ENCODE measurements around the gene CACNA2D3.

Gene CACNA2D3

DNA sequence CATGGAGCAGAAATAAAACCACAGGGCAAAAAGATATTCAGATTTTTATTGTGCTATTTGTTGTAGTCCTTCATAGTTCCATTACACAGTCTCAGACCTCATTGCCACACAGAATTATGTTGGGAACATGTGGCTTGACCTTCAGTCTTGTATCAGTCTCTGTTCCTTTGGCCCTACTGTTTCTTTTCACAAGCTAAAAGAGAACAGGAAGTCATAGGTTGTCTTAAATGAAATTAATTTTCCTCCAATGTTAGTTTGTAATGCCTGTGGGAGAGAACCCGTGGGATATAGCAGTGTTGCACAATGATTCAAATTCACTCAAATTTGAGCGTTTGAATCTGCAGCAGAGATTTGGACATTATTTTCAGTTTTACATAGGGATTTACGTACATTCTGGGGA is 445.6 kb downstream of the CACNA2D3 start:
- no peak overlapping the region for H3K4me3 ChIP-seq
- in situ Hi-C loops (cut with MboI; ENCODE audit: low sequenced_read_pairs): no loop called here
- no peak for DNase-seq (ENCODE audit: low spot score in 2 of 2)
- peaks cover 3% of the 10 kb centered on the region; the same call in 1 of the 2 replicates for H3K4me1 ChIP-seq
- no peaks in the 10 kb centered on the region for H3K9me3 ChIP-seq
- H3K36me3 ChIP-seq (replicated peaks): no peaks in the 10 kb centered on the region
- H3K27me3 ChIP-seq (ENCODE audit: low read depth): no peaks in the 10 kb centered on the region

DNA sequence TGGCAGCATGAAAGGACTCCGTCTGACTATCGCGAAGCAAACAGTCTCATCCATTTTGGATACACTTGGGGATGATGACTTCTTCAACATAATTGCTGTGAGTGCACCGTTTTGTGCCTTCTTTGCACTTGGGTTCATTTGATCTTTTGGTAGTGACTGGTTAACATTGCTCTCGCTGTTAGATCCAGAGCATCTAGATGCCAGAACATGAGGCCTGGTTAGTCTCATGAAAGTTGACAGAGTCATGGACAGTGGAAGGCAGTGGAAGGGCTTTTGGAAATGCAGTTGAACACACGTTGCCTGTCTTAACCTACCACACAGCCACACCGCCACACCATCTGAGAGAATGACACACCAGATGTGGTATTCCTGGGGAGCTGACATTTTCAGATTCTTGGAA is 447.7 kb downstream of the CACNA2D3 start:
- H3K36me3 ChIP-seq (replicated peaks): no peaks in the 10 kb centered on the region
- in situ Hi-C loops (cut with MboI; ENCODE audit: low sequenced_read_pairs): no loop called here
- no peak for DNase-seq (ENCODE audit: low spot score in 2 of 2)
- no peak overlapping the region for H3K4me3 ChIP-seq
- H3K9me3 ChIP-seq: no peaks in the 10 kb centered on the region
- H3K27me3 ChIP-seq (ENCODE audit: low read depth): no peaks in the 10 kb centered on the region
- H3K4me1 ChIP-seq: peaks cover 13% of the 10 kb centered on the region

DNA sequence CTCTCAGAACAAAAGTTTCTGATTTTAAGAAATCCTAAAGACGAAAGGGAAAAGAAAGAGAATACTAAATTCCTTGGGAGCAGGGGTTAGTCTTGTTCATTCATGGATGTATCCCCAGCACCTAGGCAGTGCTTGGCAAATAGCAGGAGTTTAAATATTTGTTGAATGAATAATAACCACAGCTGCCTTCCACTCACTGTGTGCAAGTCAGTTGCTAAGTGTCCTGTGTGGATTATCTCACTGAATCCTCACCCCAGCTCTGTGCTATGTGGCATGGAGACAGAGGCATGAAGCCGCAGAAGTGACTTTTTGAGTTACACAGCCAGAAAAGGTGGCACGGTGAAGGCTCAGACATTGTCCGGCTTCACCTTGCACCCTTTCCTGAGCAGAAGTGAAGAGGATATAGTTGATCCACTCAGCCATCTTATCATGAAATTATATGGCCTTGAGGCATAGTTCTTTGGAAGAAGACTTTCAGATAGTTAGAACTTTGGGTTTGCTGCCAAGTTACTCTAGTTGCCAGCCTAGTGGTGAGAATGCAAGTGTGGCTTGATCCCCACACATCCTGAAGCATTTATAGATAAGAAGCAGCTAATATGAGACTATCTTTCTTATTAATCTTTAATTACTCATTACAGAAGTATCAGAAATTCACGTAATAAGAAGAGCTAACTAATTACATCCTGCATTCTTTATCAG is 450.0 kb downstream of the CACNA2D3 start:
- Histone ChIP-seq H3K27me3 (ENCODE audit: low read depth) (no peaks in the 10 kb centered on the region), H3K4me1 (peaks cover 23% of the 10 kb centered on the region), H3K36me3 (replicated peaks) (no peaks in the 10 kb centered on the region), H3K4me3 (no peak overlapping the region), H3K9me3 (no peaks in the 10 kb centered on the region)
- in situ Hi-C loops (cut with MboI; ENCODE audit: low sequenced_read_pairs): no loop called here
- DNase-seq (ENCODE audit: low spot score in 2 of 2): no peak

DNA sequence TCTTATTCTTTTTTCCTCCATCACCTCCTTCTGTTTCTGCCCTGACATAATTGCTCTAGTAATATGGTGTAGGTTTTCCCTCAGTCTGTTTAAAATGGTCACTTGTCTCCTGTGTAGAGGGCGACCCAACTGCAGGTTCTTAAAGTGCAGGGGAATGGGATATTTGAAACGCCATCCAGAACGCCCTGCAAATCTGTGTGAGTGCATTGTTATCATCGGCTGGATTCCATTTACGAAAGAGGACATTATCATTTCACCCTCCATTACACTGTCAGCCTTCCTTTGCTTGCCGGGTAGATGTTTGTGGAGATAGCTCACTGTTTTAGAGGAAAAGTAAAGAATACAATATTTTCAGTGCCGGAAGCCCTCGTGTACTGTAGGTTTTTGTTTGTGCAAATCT is 451.5 kb downstream of the CACNA2D3 start:
- DNase-seq (ENCODE audit: low spot score in 2 of 2): no peak
- in situ Hi-C loops (cut with MboI; ENCODE audit: low sequenced_read_pairs): no loop called here
- Histone ChIP-seq H3K4me3 (no peak overlapping the region), H3K36me3 (replicated peaks) (no peaks in the 10 kb centered on the region), H3K27me3 (ENCODE audit: low read depth) (no peaks in the 10 kb centered on the region), H3K9me3 (no peaks in the 10 kb centered on the region), H3K4me1 (peaks cover 23% of the 10 kb centered on the region)

DNA sequence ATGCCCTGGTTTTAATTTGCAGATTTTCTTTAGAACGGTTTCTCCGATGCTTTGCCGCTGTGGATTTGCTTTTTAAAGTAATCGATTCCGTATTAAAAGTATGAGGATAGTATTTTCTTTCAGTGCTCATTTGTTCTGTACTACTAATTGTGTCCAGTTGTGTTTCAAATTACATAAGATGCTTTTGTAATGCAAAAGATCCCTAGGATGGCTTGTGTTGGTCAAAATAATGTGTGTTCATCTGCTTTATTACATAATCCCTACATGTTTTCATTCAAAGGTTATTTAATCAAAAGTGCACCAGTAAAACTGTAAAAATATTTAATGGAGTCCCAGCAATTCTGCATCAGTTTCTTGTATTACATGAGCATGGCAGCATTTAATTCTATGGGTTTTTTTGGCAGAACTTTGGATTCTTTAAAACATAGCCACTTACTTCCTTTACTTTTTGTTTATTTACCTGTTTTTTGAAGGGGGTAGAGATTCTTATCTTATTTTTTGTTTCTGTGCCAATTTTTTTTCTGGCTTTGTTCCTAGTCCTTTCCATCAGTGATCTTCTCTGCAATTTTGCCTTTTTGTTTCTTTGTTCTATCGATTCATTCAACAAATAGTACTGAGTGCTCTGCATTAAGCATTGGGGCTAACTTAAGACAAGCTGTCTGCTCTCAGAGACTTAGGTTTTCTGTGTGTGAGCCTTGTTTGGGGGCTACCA is 452.7 kb downstream of the CACNA2D3 start:
- in situ Hi-C loops (cut with MboI; ENCODE audit: low sequenced_read_pairs): no loop called here
- peak in 1 of 2 experiments; percentile 84 for DNase-seq (ENCODE audit: low spot score in 2 of 2)
- peaks cover 23% of the 10 kb centered on the region for H3K4me1 ChIP-seq

DNA sequence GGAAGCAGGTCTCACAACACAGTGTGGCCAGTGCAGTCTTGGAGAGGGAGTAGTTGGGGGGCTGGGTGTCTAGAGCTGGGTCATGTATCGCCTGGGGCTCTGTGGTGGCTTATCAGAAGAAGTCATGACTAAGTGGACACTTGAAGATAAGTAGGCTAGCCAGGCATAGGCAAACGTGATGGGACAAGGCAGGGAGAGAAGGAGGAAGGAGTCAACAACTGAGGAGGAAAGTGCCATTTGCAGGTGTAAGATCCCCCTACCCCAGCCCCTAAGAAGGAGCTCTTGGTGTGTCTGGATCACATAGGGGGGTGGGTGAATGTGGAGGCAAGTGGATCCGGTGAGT is 453.2 kb downstream of the CACNA2D3 start:
- Histone ChIP-seq H3K4me1 (peaks cover 23% of the 10 kb centered on the region), H3K27me3 (ENCODE audit: low read depth) (no peaks in the 10 kb centered on the region), H3K4me3 (no peak overlapping the region), H3K9me3 (no peaks in the 10 kb centered on the region), H3K36me3 (replicated peaks) (no peaks in the 10 kb centered on the region)
- in situ Hi-C loops (cut with MboI; ENCODE audit: low sequenced_read_pairs): no loop called here
- DNase-seq (ENCODE audit: low spot score in 2 of 2): peak in 1 of 2 experiments; percentile 30

More for the DNA sequence above, 452.7 kb downstream of the CACNA2D3 start:
- Histone ChIP-seq H3K27me3 (ENCODE audit: low read depth) (no peaks in the 10 kb centered on the region), H3K9me3 (no peaks in the 10 kb centered on the region), H3K4me3 (no peak overlapping the region), H3K36me3 (replicated peaks) (no peaks in the 10 kb centered on the region)

DNA sequence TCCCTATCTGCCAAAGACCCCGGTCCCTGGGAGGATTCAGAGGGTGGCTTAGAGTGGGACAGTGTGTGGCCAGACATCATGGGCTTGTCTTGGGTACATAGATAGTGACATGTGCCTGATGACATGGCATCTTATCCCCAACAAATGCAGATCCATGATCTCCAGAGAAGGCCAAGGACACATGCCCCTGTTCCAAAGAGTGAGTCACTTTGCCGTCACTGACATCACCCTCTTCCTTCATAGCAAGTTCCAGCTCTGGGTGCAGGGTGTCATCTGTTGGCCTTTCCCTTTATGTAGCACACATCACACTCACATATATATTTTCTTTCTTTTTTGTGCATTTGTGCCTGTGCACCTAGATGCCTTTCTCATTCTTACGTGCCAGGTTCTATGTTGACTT is 455.0 kb downstream of the CACNA2D3 start:
- Histone ChIP-seq H3K4me1 (peaks cover 23% of the 10 kb centered on the region), H3K4me3 (no peak overlapping the region), H3K9me3 (no peaks in the 10 kb centered on the region), H3K27me3 (ENCODE audit: low read depth) (no peaks in the 10 kb centered on the region), H3K36me3 (replicated peaks) (no peaks in the 10 kb centered on the region)
- in situ Hi-C loops (cut with MboI; ENCODE audit: low sequenced_read_pairs): no loop called here
- no peak for DNase-seq (ENCODE audit: low spot score in 2 of 2)

DNA sequence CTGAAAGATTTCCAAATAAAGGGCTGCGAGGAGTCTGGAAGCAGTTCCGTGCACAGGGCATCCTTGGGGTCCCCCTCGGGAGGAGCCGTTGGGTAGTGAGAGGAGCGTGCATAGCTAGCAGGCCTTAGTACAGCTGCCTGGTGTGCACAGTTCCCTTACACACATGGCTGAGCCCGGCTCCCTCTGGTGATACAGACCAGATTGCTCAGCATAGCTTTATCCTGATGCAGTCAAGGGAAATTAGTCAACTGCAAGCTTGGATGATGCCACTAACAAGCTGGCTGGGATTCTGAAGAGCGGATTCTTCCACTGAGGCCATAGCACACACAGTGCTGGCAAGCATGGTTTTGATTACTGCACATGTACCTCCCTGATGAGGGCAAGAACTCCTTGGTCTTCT is 456.1 kb downstream of the CACNA2D3 start:
- H3K4me1 ChIP-seq: peaks cover 23% of the 10 kb centered on the region
- H3K36me3 ChIP-seq (replicated peaks): no peaks in the 10 kb centered on the region
- no peak overlapping the region for H3K4me3 ChIP-seq
- no peak for DNase-seq (ENCODE audit: low spot score in 2 of 2)
- no peaks in the 10 kb centered on the region for H3K27me3 ChIP-seq (ENCODE audit: low read depth)
- no peaks in the 10 kb centered on the region for H3K9me3 ChIP-seq
- in situ Hi-C loops (cut with MboI; ENCODE audit: low sequenced_read_pairs): no loop called here

DNA sequence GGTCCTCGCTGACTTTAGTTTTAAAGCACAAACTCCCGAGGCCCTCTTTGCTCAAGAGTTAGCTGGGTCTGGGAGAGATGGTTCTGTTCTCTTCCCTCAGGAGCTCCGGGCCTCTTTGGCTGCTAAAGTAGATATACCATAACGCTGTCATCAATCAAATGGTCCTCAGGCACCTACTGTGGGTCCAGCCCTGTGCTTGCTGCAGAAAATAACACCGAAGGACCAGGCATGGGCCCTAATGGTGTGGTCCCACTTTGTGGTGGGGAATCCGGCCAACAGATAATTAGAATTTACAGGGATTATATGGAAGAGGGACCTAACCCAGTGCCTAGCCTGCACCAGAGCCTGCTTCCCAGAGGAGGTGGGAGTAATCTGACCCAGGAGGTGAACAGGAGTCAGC is 458.1 kb downstream of the CACNA2D3 start:
- H3K27me3 ChIP-seq (ENCODE audit: low read depth): no peaks in the 10 kb centered on the region
- DNase-seq (ENCODE audit: low spot score in 2 of 2): no peak
- no peak overlapping the region for H3K4me3 ChIP-seq
- H3K9me3 ChIP-seq: no peaks in the 10 kb centered on the region
- in situ Hi-C loops (cut with MboI; ENCODE audit: low sequenced_read_pairs): no loop called here
- H3K4me1 ChIP-seq: peaks cover 6% of the 10 kb centered on the region
- no peaks in the 10 kb centered on the region for H3K36me3 ChIP-seq (replicated peaks)

DNA sequence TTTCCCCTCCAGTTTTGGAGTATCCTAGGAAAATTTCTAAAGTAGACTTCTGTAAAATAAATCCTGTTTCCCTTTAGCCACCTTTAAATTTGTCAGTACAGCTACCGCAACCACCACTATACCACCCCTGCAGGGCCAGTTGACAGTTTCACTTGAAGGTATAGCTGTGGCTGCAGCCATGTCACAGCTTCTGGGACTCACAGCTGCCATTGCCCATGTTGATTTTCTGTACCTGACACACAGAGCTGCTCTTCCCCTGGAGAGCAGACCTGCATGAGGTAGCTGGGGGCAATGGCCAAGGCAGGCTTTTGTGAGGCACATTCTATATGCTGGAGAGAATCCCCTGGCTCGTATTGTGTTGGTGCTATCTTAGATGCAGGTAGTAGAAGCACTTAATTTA is 460.1 kb downstream of the CACNA2D3 start:
- DNase-seq (ENCODE audit: low spot score in 2 of 2): no peak
- no peaks in the 10 kb centered on the region for H3K4me1 ChIP-seq
- in situ Hi-C loops (cut with MboI; ENCODE audit: low sequenced_read_pairs): no loop called here
- no peaks in the 10 kb centered on the region for H3K27me3 ChIP-seq (ENCODE audit: low read depth)
- H3K4me3 ChIP-seq: no peak overlapping the region
- no peaks in the 10 kb centered on the region for H3K9me3 ChIP-seq
- no peaks in the 10 kb centered on the region for H3K36me3 ChIP-seq (replicated peaks)

DNA sequence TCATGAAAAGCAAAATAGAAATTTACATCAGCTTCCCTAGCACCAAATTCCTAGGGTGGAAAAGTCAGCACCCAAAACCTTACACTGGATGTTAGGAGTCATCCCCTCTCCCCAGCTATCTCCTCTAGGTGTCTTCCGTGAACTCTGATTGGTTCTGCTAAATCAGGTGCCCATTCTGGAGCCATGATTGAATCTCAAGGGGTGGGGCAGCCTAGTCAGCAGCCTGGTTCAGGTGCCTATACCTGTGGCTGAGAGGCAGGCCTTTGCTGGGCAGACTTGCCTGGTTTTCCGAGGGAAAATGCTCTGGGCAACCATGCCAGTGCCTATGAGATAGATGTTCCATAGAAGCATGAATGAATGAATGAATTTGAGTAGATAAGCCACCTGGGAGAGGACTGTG is 468.8 kb downstream of the CACNA2D3 start:
- H3K36me3 ChIP-seq (replicated peaks): no peaks in the 10 kb centered on the region
- in situ Hi-C loops (cut with MboI; ENCODE audit: low sequenced_read_pairs): no loop called here
- H3K9me3 ChIP-seq: no peaks in the 10 kb centered on the region
- no peak overlapping the region for H3K4me3 ChIP-seq
- no peaks in the 10 kb centered on the region for H3K27me3 ChIP-seq (ENCODE audit: low read depth)
- H3K4me1 ChIP-seq: no peaks in the 10 kb centered on the region
- DNase-seq (ENCODE audit: low spot score in 2 of 2): no peak

DNA sequence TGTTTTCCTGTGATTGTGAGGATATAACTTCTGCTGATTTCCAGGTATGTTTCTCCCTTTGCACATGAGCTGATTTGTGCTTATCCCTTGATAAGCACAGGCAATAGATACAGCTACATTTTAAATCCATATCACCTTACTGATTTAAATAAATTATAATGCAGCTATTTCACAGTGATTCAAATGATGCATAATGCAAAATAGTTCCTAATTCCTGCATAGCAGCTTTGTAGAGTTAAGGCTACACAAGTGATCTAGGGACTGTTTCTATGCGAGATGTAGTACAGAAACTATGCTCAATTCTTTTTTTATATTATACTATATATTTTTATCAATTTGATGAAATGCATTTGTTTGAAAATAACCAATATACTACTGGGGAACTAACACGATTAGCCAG is 471.3 kb downstream of the CACNA2D3 start:
- Histone ChIP-seq H3K4me3 (no peak overlapping the region), H3K27me3 (ENCODE audit: low read depth) (no peaks in the 10 kb centered on the region), H3K36me3 (replicated peaks) (no peaks in the 10 kb centered on the region), H3K4me1 (no peaks in the 10 kb centered on the region), H3K9me3 (no peaks in the 10 kb centered on the region)
- DNase-seq (ENCODE audit: low spot score in 2 of 2): no peak
- in situ Hi-C loops (cut with MboI; ENCODE audit: low sequenced_read_pairs): no loop called here

DNA sequence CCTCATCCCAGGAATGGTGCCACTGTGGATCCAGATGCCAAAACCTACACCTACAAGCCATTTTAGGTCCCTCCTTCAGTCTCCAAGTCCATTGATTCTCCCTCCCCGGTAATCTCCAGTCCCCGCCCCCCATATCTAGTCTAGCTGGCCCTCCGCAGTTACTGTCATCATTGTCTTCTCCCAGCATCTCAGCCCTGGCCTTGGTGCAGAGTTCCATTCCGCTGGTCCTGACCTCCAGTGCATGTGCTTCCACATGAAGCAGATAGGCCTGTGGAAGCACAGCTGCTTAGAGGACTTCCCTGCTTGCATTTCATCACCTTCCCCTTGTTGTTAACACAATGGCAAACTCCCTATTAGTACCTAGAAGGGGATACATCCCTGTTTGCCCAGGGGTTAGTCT is 473.7 kb downstream of the CACNA2D3 start:
- Histone ChIP-seq H3K9me3 (no peaks in the 10 kb centered on the region), H3K36me3 (replicated peaks) (no peaks in the 10 kb centered on the region)
- in situ Hi-C loops (cut with MboI; ENCODE audit: low sequenced_read_pairs): no loop called here

DNA sequence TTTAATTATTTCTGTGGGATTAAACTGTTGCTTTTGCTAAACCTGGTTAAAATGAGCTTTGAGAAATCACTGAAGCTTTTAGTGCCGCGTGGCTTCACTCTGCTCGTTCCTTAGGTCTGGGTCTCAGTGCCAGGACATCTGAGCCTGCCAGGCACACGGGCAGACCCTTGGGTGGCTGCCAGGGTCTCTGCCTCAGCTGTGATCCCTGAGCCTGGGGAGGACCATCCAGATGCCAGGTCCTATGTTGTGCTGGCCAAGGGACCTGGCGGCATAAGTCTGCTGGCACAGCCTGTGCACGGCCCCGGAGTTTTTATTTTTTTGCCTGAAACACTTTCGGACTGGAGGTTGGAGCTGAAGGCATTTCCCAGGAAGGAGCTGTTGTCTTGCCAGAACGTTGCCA is 477.4 kb downstream of the CACNA2D3 start:
- Histone ChIP-seq H3K27me3 (ENCODE audit: low read depth) (no peaks in the 10 kb centered on the region), H3K4me3 (no peak overlapping the region), H3K4me1 (0 out of 2 replicates have a peak, but pooled peaks cover 3% of the 10 kb centered on the region), H3K9me3 (no peaks in the 10 kb centered on the region), H3K36me3 (replicated peaks) (no peaks in the 10 kb centered on the region)
- in situ Hi-C loops (cut with MboI; ENCODE audit: low sequenced_read_pairs): no loop called here
- DNase-seq (ENCODE audit: low spot score in 2 of 2): no peak

More for the DNA sequence above, 473.7 kb downstream of the CACNA2D3 start:
- H3K27me3 ChIP-seq (ENCODE audit: low read depth): no peaks in the 10 kb centered on the region
- H3K4me3 ChIP-seq: no peak overlapping the region
- no peak for DNase-seq (ENCODE audit: low spot score in 2 of 2)
- 0 out of 2 replicates have a peak, but pooled peaks cover 3% of the 10 kb centered on the region for H3K4me1 ChIP-seq

All from HAP-1 (cell line).